Measurements from ENCODE around the gene ENG.
A peak's percentile ranks its signal among the peaks of the same experiment; 100 is the strongest.
"Not testable (repeated sequence)": the region's sequence is repeated elsewhere in the genome, so short reads cannot be mapped to it uniquely, and the experiment has no call there.

ENG gene

DNA sequence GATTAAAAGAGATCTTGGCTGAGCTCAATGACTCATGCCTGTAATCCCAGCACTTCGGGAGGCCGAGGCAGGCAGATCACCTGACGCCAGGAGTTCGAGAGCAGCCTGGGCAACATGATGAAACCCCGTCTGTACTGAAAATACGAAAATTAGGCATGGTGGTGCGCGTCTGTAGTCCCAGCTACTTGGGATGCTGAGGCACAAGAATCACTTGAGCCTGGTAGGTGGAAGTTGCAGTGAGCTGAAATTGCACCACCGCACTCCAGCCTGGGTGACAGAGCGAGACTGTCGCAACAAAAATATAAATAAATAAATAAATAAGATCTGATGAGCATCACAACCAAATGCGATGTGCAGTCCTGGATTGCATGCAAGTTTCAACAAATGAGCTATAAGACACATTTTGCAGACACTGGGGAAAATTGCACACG is 8.7 kb upstream of the ENG start:
- no peak for DNase-seq

GRCh38 chr9:127862075-127863011 is 7.9 kb upstream of the ENG start:
- DNase-seq: peak; percentile 24

DNA sequence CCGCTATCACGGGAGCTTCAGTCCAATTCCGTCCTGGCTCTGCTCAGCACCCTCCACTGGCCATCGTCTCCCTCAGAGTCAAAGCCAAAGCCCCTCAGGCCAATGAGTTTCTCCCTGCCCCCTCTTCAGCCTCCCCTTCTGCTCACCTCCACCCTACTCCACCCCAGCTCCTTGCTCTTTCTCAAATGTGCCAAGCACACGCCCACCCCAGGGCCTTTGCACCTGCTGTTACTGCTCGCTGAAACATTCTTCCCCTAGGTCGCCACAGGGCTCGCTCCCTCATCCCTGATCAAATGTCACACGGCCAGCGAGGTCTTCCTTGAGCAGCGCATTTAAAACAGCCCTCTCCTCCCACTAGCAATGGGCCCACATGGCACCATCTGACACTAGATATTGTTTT is 6.3 kb upstream of the ENG start:
- DNase-seq: no peak

- DNase-seq: no peak
Observed at GRCh38 chr9:127860260-127860659, 5.8 kb upstream of the ENG start.

DNA sequence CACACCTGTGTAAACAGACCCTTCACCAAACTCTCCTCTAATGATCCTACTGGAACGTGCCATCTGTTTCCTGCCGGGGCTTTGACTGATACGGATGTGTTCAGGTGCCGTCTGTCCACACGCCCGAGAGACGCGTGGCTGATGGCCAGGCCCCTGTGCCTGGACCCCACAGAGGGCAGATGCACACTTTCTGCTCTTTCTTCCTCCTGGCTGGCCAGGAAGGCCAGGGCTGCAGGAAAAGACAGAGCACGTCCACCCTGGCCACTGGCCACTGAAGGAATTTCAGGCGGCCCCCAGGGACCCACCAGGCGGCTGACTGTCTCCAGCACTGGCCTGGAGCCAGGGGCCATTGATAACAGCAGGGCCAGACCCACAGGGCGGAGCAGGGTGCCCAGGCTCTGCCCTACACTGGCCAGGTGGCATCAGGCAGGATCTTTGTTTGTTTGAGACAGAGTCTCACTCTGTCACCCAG is 3.6 kb upstream of the ENG start:
- DNase-seq: no peak

DNA sequence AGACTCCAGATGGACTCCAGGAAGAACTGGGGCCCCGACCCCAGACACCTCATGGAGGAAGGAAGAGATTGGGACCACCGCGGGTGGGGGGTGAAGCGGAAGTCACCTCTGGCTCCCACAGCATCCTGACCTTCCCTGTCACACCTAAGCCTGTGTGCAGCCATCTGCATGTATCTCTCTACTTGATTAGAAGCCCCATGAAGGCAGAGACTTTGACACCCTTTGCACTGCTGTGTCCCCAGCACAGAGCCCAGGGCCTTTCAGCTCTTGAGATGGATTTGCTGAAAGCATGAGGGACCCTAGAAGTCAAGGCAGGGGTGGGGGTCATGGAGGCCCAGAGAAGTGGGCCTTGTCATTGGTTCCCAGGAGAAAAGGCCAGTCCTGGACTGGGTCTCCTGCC is 2.8 kb upstream of the ENG start:
- DNase-seq: no peak

- DNase-seq: no peak
Observed at GRCh38 chr9:127856729-127857116, 2.3 kb upstream of the ENG start.

DNA sequence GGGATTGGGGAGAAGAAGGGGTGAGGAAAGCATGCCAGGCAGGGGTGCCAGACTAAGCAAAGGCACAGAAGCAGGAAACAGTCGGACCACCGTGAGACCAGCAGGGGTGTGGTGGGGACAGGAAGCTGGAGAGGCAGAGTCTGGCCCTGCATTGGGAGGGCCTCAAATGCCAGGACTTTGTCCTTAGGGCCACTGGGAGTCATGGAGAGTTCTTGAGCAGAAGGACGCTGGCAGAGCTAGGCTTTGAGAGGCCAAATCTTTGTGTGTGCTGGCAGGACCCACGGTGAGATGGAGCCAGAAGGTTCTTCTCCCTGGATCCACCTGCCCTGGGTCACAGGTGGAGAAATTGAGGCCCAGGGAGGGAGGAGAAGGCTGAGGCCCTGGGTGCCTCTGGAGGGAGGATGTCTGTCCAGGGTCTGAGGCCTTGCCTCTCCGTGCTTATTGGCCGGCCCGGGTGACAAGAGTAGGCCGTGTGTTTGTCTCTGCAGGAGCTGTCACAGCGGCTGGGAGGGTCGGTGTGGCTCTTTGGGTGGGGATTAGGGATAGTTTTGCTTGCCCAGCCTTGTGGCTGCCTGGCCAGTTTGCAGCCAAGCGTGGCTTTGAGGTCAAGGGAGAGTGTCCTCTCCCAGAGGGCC is 1.8 kb upstream of the ENG start:
- DNase-seq: no peak

GRCh38 chr9:127855522-127855921 is 1.1 kb upstream of the ENG start:
- no peak for DNase-seq

DNA sequence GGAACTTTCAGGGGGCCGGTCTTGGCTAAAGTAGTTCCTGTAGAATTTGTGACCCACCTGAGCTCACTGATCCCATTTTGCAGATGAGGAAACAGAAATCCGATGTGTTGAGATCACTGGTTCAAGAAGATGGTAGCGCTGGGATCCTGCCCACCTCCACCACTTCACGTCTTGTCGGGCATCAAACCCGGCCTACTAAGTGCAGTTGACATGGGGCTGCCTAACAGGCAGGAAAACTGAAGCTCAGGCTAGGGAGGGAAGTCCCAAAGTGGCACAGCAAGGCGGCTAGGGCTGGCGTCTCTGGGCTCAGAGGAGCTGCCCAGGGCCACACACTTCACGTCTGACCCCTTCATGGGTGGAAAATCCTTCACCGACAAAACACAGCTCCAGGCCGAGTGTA is 502 bp upstream of the ENG start:
- DNase-seq: no peak

DNA sequence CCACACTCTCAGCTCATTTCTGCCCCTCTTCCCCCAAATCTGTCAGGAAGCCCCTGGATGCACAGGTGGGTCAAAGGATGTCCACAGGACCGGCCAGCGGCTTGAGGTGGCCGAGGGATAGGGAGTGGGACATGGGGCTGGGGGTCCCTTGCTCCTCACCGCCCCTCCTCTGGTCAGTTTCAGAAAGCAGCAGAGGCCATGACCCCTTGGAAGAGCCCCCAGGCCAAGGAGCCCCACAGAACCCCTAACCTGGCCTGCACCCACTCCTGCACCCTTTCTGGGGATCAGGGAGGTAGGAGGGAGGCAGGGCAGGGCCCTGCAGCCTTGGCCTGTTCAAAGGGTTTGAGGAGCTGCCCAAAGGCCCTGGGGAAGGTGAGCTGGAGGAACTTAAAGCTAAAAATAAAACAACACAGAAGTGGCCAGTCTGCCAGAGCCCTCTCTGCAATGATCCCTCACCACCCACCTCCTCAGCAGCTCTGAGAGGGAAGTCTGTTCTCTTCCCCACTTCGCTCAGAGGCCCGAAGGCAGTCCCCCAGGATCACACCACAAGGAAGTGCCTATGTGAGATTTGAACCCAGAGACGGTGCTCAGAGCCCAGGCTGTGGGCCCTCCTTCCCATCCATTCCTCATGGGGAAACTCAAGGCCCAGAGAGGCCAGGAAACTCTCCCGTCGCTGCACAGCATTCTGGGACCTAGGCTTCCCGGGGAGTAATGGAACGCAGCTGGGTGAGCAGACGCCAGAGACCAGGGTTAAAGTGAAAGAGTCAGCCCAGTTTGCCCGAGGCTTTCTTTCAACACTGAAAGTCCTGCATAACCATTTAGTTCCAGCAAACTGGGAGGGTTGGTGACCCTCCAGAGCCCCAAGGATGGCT is 910 bp downstream of the ENG start:
- DNase-seq: no peak

- no peak for DNase-seq
Observed at GRCh38 chr9:127852829-127853228, 1.6 kb downstream of the ENG start.

DNA sequence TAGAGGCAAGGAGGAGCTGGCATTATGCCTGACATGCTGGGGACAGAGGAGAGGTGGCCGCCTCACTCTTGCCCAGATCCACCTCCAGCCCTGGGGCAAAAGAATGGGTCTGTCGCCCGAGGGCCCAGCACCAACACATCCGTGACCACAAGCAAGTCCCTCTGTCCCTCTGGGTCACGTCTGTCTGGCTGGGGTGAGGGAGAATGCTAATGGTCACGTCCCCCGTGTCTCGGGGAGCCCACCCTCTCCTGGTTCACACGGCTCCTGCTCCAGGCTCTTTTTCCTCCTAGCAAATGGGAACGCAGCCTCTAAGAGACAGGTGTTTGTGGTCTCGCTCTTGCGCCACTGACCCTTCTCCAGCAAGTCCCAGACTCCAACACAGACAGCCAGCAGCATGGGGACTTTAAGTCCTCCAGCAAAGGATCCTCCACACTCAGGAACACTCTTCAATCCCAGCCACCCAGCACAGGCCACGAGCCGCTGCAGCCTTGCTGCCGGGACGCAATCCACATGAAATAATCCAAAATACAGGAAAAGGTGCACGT is 4.1 kb downstream of the ENG start:
- DNase-seq: no peak

- DNase-seq: no peak
Observed at GRCh38 chr9:127848756-127849504, 5.5 kb downstream of the ENG start.

DNA sequence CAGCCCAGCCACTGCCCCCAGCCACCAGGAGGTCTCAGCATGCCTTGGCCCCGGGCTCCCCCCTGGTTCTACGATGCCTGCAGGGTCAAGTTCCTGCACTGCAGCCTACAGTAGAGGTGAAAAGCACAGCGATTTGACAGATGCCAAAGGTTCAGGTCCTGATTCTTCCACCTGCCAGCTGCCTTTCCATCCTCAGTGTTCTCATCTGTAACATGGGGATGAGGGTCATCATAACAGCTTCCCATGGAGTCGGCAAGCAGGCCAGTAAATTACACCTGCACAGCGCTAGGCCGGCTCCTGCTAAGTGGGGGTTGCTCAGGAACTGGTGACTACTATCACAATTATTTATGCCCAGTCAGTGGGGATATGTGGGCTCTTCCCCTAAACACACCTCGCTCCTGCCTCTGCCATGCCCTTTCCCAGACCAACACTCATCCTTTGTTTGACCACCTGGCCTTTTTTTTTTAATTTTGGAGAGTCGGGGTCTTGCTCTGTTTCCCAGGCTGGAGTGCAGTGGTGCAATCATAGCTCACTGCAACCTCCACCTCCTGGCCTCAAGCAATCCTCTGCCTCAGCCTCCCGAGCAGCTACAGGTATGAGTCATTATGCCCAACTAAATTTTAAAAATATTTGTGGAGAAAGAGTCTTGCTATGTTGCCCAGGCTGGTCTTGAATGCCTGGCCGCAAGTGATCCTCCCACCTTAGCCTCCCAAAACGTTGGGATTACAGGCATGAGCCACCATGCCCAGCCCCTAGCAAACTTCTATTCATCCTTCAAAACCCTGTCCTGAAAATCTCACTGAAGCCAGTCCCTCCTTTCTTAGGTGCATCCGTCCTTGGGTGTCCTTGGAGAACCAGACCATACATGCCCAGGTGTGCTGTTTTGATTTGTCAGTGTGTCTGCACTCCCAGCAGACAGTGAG is 6.4 kb downstream of the ENG start:
- DNase-seq: no peak

- no peak for DNase-seq
Observed at GRCh38 chr9:127847178-127847510, 7.3 kb downstream of the ENG start.

- no peak for DNase-seq
Observed at GRCh38 chr9:127846443-127847177, 7.8 kb downstream of the ENG start.

DNA sequence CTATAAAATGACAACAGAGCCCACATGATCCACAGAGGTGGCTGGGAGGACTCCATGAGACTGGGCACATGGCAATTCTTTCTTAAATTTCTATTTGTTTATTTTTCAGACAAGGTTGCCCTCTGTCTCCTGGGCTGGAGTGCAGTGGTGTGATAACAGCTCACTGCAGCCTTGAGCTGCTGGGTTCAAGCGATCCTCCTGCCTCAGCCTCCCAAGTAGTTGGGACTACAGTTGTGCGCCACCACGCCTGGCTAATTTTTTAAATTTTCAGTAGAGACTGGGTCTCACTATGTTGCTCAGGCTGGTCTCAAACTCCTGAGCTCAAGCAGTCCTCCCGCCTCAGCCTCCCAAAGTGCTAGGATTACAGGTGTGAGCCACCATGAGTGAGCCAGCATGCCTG is 8.8 kb downstream of the ENG start:
- DNase-seq: not testable (repeated sequence)

DNA sequence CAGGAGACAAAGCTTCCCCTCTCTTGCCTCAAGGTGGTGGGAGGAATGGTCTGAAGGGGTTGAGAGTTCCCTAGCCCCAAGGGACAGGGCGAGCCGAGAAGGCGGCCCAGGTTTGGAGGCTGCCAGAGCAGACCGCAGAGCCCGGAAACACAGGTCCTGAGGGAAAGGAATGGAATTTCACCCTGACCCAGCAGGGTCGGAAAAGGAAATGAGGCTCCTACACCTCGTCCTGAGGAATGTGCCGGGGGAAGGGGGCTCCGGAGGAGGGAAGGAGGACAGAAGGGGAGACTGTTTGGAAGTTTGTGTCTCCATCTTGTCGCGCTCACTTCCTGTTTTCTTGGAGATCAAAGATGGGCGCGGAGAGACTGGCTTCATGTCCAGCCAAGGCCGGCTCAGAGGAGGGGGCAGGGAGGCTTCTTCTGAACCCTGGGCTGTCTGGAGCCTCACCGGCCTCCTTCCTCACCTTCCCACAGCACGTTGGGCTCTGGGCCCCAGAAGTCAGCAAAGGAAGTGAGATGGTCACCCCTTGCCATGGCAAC is 9.6 kb downstream of the ENG start:
- no peak for DNase-seq
